Upper lobe of left lung (tissue), 6 donors: ENCODE results near the gene GABRD. TPM values are rescaled to one million over a fixed set of nuclear protein-coding genes. Genes with fewer than 3 reads are reported as not detected.

ENCODE experiments used
- ATAC-seq, 2 donors: fragments of 200-7000 bp; cut with Tn5 transposase; one replicate each; pipeline ENCODE4 v1.9.1; 2022; ENCODE audit warnings: mild to moderate bottlenecking in 2 of 2, moderate library complexity in 2 of 2; ENCODE audit not compliant: low FRiP score in 2 of 2
- DNase-seq, 2 donors: peaks; one replicate each; pipeline ENCODE4 v3.0.0-alpha.2; 2019 to 2020
- H3K27ac ChIP-seq, 4 donors: fragments of 200-600 bp; sonication (generic); one replicate each; pipeline ENCODE4 v1.5.1; 2016 to 2019
- H3K27me3 ChIP-seq, 4 donors: fragments of 200-600 bp; sonication (generic); one replicate each; pipeline ENCODE4 v1.5.1; 2017 to 2019
- H3K36me3 ChIP-seq, 4 donors: fragments of 200-600 bp; sonication (generic); one replicate each; pipeline ENCODE4 v1.5.1; 2016 to 2019
- H3K4me1 ChIP-seq, 4 donors: fragments of 200-600 bp; sonication (generic); one replicate each; pipeline ENCODE4 v1.5.1; 2018 to 2019
- H3K4me3 ChIP-seq, 4 donors: fragments of 200-600 bp; sonication (generic); one replicate each; pipeline ENCODE4 v1.5.1; 2017 to 2019; ENCODE audit warnings: mild to moderate bottlenecking in 2 of 4, moderate library complexity in 1 of 4
- H3K9me3 ChIP-seq, 4 donors: fragments of 200-600 bp; sonication (generic); one replicate each; pipeline ENCODE4 v1.5.1; 2018 to 2019
- EP300 ChIP-seq, 4 donors: sonication (generic); formaldehyde crosslinking; IDR thresholded peaks; one replicate each; pipeline ENCODE4 v1.5.1; 2017; ENCODE audit warnings: antibody characterized with exemption in 4 of 4, control low read depth in 2 of 4
- POLR2A ChIP-seq, 4 donors: fragments of 450-650 bp; IDR thresholded peaks; one replicate each; pipeline ENCODE4 v1.5.1; 2016 to 2017; ENCODE audit warnings: antibody characterized with exemption in 4 of 4, mild to moderate bottlenecking in 2 of 4
- POLR2AphosphoS5 ChIP-seq, 2 donors: sonication (generic); formaldehyde crosslinking; IDR thresholded peaks; one replicate each; pipeline ENCODE4 v1.5.1; 2017; ENCODE audit warnings: antibody characterized with exemption in 2 of 2
- WGBS, 2 donors: methylation state at CpG; one replicate each; pipeline ENCODE4 v1.1.5; 2017 to 2018; 5-methylcytosine and 5-hydroxymethylcytosine counted together
- total RNA-seq, 6 donors: library from RNA; depleted of rRNA in 4 of 6; stranded (reverse); fragments of >200 nt in 4 of 6; gene quantifications; one replicate each; pipeline versions ENCODE4 v1.1.0 to v1.2.1, GENCODE V29; 2016 to 2021
- TF ChIP-seq, protein P1 (sequence below), 6 experiments: fragments of 450-650 bp in 4 of 6; fragments of 200-600 bp in 2 of 6; sonication (generic) in 2 of 6; IDR thresholded peaks; one replicate each; pipeline ENCODE4 v1.5.1; 2016 to 2019; ENCODE audit warnings: antibody characterized with exemption in 6 of 6
- donor health status: DM: no; HTN: no; CAD: no; lungs with moderate emphysema.
- donor health status: DM: no; HTN: yes; CAD: no; lungs with severe emphysema.

GABRD gene
- total RNA-seq, 6 donors from 2014 or later, result 0.26 to 8.2 (median 1.2) TPM; not detected in 3

- Histone ChIP-seq H3K4me3 (no peak overlapping the region), H3K36me3 (no peaks in the 10 kb centered on the region), H3K27me3 (no peaks in the 10 kb centered on the region), H3K27ac (no peak overlapping the region), H3K9me3 (no peaks in the 10 kb centered on the region), H3K4me1 (no peaks in the 10 kb centered on the region)
- ATAC-seq, result peak in 1 of 2 donors; percentile 24
- WGBS, 2 donors, result 82 to 85% methylated on average over 19 to 29 of the region's 32 CpGs
- TF ChIP-seq EP300 (IDR thresholded peaks at IDR 0.05) (no peak), POLR2A (IDR thresholded peaks at IDR 0.05) (no peak)
- TF ChIP-seq, protein P1, sequence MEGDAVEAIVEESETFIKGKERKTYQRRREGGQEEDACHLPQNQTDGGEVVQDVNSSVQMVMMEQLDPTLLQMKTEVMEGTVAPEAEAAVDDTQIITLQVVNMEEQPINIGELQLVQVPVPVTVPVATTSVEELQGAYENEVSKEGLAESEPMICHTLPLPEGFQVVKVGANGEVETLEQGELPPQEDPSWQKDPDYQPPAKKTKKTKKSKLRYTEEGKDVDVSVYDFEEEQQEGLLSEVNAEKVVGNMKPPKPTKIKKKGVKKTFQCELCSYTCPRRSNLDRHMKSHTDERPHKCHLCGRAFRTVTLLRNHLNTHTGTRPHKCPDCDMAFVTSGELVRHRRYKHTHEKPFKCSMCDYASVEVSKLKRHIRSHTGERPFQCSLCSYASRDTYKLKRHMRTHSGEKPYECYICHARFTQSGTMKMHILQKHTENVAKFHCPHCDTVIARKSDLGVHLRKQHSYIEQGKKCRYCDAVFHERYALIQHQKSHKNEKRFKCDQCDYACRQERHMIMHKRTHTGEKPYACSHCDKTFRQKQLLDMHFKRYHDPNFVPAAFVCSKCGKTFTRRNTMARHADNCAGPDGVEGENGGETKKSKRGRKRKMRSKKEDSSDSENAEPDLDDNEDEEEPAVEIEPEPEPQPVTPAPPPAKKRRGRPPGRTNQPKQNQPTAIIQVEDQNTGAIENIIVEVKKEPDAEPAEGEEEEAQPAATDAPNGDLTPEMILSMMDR (IDR thresholded peaks at IDR 0.05), result no peak
- peak in 1 of 2 donors; percentile 76 for DNase-seq
Observed at GRCh38 chr1:1985375-1986050, 33.6 kb upstream of the GABRD start.

DNA sequence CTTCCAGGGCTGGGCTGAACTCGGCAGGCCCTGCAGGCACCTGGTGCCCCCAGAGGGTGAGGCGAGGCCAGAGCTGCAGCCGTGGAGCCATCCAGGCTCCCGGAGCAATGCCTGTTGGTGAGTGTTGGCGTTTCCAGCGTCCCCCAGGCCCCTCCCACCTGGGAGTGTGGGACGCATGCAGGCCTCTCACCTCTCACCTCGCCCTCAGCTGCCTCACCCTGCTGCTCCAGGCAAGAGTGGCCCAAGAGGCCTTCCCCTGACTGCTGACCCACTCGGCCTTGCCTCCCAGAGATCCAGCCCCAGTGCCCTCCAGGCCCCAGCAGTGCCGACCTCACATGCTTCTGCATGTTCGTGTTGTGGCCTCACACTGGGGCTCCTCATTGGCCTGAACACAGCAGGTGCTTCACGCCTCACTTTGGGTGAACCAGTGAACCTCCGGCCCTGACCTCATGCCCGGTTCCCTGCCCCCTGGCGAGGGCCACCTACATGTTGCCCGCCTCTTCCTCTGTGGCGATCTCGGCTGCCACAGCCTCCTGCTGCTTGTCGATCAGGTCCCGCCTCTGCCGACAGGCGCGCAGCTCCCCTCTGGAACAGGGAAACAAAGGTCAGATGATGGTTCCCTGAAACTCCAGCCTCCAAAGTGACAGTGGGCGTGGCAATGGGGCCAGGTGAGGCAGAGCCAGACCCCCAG is 32.5 kb upstream of the GABRD start:
- Histone ChIP-seq H3K9me3 (no peaks in the 10 kb centered on the region), H3K27ac (no peak overlapping the region), H3K27me3 (no peaks in the 10 kb centered on the region), H3K4me1 (peaks cover 0 to 5% (median 0%) of the 10 kb centered on the region in 4 donors), H3K36me3 (no peaks in the 10 kb centered on the region), H3K4me3 (no peak overlapping the region)
- TF ChIP-seq POLR2A (IDR thresholded peaks at IDR 0.05) (no peak), POLR2AphosphoS5 (IDR thresholded peaks at IDR 0.05) (no peak), EP300 (IDR thresholded peaks at IDR 0.05) (no peak)
- TF ChIP-seq, protein P1 (IDR thresholded peaks at IDR 0.05), result no peak
- 73 to 79% methylated on average over 13 to 21 of the region's 24 CpGs for WGBS, 2 donors
- DNase-seq (peak in 1 of 2 donors; percentile 67), ATAC-seq (no peak)

DNA sequence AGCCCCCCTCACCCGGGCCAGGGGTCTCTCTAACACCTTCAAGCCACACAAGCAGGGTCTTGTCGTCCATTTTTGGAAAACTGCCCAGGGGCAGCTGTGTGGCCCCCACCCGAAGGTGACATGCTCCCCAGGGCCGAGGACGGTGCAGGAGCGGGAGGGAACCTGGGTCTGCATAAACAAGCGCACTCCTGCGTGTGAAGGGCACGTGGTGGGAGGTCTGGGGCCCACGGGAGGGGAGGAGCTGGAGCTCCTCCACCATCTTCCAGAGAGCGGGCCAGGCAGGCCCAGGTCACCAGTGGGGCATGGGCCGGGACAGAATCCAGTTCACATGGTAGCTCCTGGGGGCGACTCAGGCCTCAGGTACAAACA is 32.0 kb upstream of the GABRD start:
- ATAC-seq (no peak), DNase-seq (no peak)
- 77 to 85% methylated on average over 11 to 12 of the region's 13 CpGs for WGBS, 2 donors

DNA sequence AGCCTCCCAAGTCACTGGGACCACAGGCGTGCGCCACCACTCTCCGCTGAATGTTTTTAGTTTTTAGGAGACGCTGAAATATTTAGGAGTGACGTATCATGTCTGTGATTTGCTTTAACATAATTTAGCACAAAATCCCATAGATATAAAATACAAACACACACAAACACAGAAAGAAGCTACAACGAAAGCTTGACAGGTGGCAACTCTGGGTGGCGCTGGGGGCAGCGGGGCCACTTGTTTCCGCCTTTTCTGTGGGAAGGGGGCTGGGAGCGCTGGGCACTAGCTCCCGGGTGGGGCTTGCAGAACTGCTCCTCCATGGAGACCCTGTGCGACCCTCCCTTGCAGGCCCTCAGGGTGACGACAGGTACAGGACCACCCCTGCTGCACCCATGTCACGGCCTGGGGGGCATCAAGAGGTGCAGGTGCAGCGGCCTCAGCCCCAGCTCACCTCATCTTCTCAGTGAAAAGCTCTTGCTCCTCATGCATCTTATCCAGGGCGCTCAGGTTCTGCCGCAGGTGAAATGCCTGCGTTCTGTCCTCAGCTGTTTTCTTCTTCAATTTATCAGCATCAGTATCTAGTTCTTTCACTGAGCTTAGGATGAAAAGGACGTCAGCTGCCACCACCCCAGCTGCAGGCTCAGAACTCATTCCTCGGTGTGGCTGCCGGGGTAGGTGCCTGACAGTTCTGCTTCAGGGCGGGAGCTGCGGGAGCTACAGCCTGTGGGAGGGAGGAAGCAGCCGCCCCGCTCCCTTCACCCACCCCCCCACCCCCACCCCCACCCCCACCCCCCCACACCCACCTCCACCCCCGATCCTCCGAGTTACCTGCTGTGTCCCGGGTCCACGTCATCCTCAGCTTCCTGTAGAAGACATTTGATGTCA is 30.8 kb upstream of the GABRD start:
- peaks cover 0 to 5% (median 0%) of the 10 kb centered on the region in 4 donors for H3K4me1 ChIP-seq
- no peak overlapping the region for H3K4me3 ChIP-seq
- H3K9me3 ChIP-seq, result no peaks in the 10 kb centered on the region
- 55 to 61% methylated on average over 26 to 29 of the region's 29 CpGs for WGBS, 2 donors
- DNase-seq (peak in 1 of 2 donors; percentile 60), ATAC-seq (no peak)
- H3K36me3 ChIP-seq, result no peaks in the 10 kb centered on the region
- no peak overlapping the region for H3K27ac ChIP-seq
- TF ChIP-seq POLR2AphosphoS5 (IDR thresholded peaks at IDR 0.05) (no peak), EP300 (IDR thresholded peaks at IDR 0.05) (no peak), POLR2A (IDR thresholded peaks at IDR 0.05) (no peak)
- TF ChIP-seq, protein P1 (IDR thresholded peaks at IDR 0.05), result no peak
- no peaks in the 10 kb centered on the region for H3K27me3 ChIP-seq

More for the DNA sequence above, 32.0 kb upstream of the GABRD start:
- Histone ChIP-seq H3K9me3 (no peaks in the 10 kb centered on the region), H3K4me3 (no peak overlapping the region), H3K27me3 (no peaks in the 10 kb centered on the region), H3K36me3 (no peaks in the 10 kb centered on the region), H3K27ac (no peak overlapping the region), H3K4me1 (peaks cover 0 to 5% (median 0%) of the 10 kb centered on the region in 4 donors)
- TF ChIP-seq, protein P1 (IDR thresholded peaks at IDR 0.05), result no peak
- TF ChIP-seq EP300 (IDR thresholded peaks at IDR 0.05) (no peak), POLR2A (IDR thresholded peaks at IDR 0.05) (no peak), POLR2AphosphoS5 (IDR thresholded peaks at IDR 0.05) (no peak)
